HepG2 (cell line): ENCODE results near the gene GPBAR1. TPM values are rescaled to one million over a fixed set of nuclear protein-coding genes. Genes with fewer than 3 reads are reported as not detected.

Experiments used
- ATAC-seq: fragments of 200-7000 bp; cut with Tn5 transposase; 3 replicates; pipeline ENCODE4 v1.9.1; 2020; ENCODE audit warnings: mild to moderate bottlenecking, moderate library complexity
- BruUV-seq: library from RNA; stranded (reverse); fragments of 400-500 nt; replicated peaks from 2 replicates; lab custom pipeline; 2021; lab: Mats Ljungman, UMichigan
- CTCF ChIA-PET: fragments of 300-600 bp; formaldehyde crosslinking; extraction: SDS; loops from one replicate; lab custom pipeline; 2021; ENCODE audit warnings: low total read pairs, inconsistent platforms, low intra/inter-chr PET ratio; lab: Yijun Ruan, JAX
- POLR2A ChIA-PET: fragments of 350-600 bp; sonication (Branson Sonifier 250); formaldehyde crosslinking; loops from one replicate; lab custom pipeline; 2020; ENCODE audit warnings: antibody characterized with exemption, inconsistent platforms; lab: Yijun Ruan, JAX
- DNase-seq: peaks from one replicate; pipeline ENCODE4 v3.0.0-alpha.2; 2015; ENCODE audit warnings: low spot score
- FAIRE-seq: peaks from 3 replicates; lab custom pipeline; 2011; peaks lifted over from hg19 to GRCh38; lab: Jason Lieb, UNC
- H2AFZ ChIP-seq: one replicate; pipeline ENCODE4 v1.6.1; 2011; ENCODE audit warnings: low read length, inconsistent platforms
- H3K27ac ChIP-seq: fragments of 300-600 bp; 3 replicates; pipeline ENCODE4 v1.8.0; 2011; ENCODE audit warnings: mixed run types, mild to moderate bottlenecking, mixed read lengths, low read length, inconsistent platforms; ENCODE audit not compliant: insufficient read depth; ENCODE audit errors: extremely low read length
- H3K27me3 ChIP-seq, 2 experiments: fragments of 200-600 bp in 1 of 2; 2 replicates in 1 of 2; 3 replicates in 1 of 2; pipeline versions ENCODE4 v1.6.0 to v1.8.0; 2011; ENCODE audit warnings: low read length in 2 of 2, mild to moderate bottlenecking in 2 of 2, moderate library complexity in 2 of 2, inconsistent platforms in 1 of 2; ENCODE audit not compliant: insufficient read depth in 2 of 2, control insufficient read depth in 1 of 2
- H3K36me3 ChIP-seq, 2 experiments: fragments of 200-600 bp in 1 of 2; replicated peaks in 1 of 2; 2 replicates in 1 of 2; 3 replicates in 1 of 2; pipeline versions ENCODE4 v1.5.1 to v1.8.0; 2011; ENCODE audit warnings: low read length in 2 of 2, inconsistent platforms in 1 of 2; ENCODE audit not compliant: insufficient read depth in 2 of 2, control insufficient read depth in 1 of 2
- H3K4me1 ChIP-seq: 2 replicates; pipeline ENCODE4 v1.5.1; 2012; ENCODE audit warnings: low read length, inconsistent platforms; ENCODE audit not compliant: insufficient read depth
- H3K4me2 ChIP-seq: 2 replicates; pipeline ENCODE4 v1.6.0; 2011; ENCODE audit warnings: low read depth, low read length, inconsistent platforms
- H3K4me3 ChIP-seq, 3 experiments: fragments of 200-600 bp in 1 of 3; sonication (generic), shearing (Covaris generic) in 1 of 3; replicated peaks in 1 of 3; 2 replicates each; pipeline ENCODE4 v1.5.1; 2011 to 2016; ENCODE audit warnings: low read length in 3 of 3, inconsistent platforms in 2 of 3, low read depth in 2 of 3, mild to moderate bottlenecking in 2 of 3, control low read depth in 1 of 3, mixed read lengths in 1 of 3; ENCODE audit not compliant: insufficient read depth in 1 of 3
- H3K79me2 ChIP-seq: one replicate; pipeline ENCODE4 v1.6.1; 2011; ENCODE audit warnings: low read length, inconsistent platforms; ENCODE audit not compliant: insufficient read depth
- H3K9ac ChIP-seq: 2 replicates; pipeline ENCODE4 v1.6.0; 2011; ENCODE audit warnings: mild to moderate bottlenecking, low read depth, low read length, inconsistent platforms; ENCODE audit not compliant: insufficient read depth
- H3K9me3 ChIP-seq: 2 replicates; pipeline ENCODE4 v1.5.1; 2012; ENCODE audit warnings: mild to moderate bottlenecking, low read length
- H4K20me1 ChIP-seq: 2 replicates; pipeline ENCODE4 v1.6.0; 2011; ENCODE audit warnings: inconsistent platforms, mild to moderate bottlenecking, low read length, moderate library complexity; ENCODE audit not compliant: insufficient read depth
- AKAP8 ChIP-seq: sonication (generic); formaldehyde crosslinking; IDR thresholded peaks from 2 replicates; pipeline ENCODE4 v1.5.1; 2020; ENCODE audit warnings: mild to moderate bottlenecking, missing genetic modification reagents
- ISL2 ChIP-seq: sonication (generic); formaldehyde crosslinking; IDR thresholded peaks from 2 replicates; pipeline ENCODE4 v1.5.0; 2020; ENCODE audit warnings: missing genetic modification reagents
- LCORL ChIP-seq, 2 experiments: fragments of 450-650 bp in 1 of 2; sonication (generic) in 1 of 2; formaldehyde crosslinking in 1 of 2; IDR thresholded peaks; 2 replicates each; pipeline versions ENCODE4 v1.5.0 to v1.6.1; 2017 to 2020; ENCODE audit warnings: antibody characterized with exemption in 1 of 2, missing genetic modification reagents in 1 of 2
- MED13 ChIP-seq: sonication (generic); formaldehyde crosslinking; IDR thresholded peaks from 2 replicates; pipeline ENCODE4 v1.5.0; 2020; ENCODE audit warnings: missing genetic modification reagents
- RAD21 ChIP-seq: fragments of 450-650 bp; formaldehyde crosslinking; IDR thresholded peaks from 2 replicates; pipeline ENCODE4 v1.5.0; 2020; ENCODE audit warnings: mild to moderate bottlenecking
- SALL1 ChIP-seq: sonication (generic); formaldehyde crosslinking; IDR thresholded peaks from 2 replicates; pipeline ENCODE4 v1.8.0; 2022; ENCODE audit warnings: mild to moderate bottlenecking, missing genetic modification reagents
- SOX6 ChIP-seq, 2 experiments: fragments of 450-650 bp in 1 of 2; sonication (generic) in 1 of 2; formaldehyde crosslinking in 1 of 2; IDR thresholded peaks; 2 replicates each; pipeline versions ENCODE4 v1.4.0 to v1.6.1; 2017 to 2020; ENCODE audit warnings: antibody characterized with exemption in 1 of 2, mild to moderate bottlenecking in 1 of 2, missing genetic modification reagents in 1 of 2
- ZBTB10 ChIP-seq: sonication (generic); formaldehyde crosslinking; IDR thresholded peaks from 2 replicates; pipeline ENCODE4 v1.4.0; 2020; ENCODE audit warnings: missing genetic modification reagents, borderline replicate concordance
- ZNF207 ChIP-seq: fragments of 450-650 bp; IDR thresholded peaks from 2 replicates; pipeline ENCODE4 v1.6.1; 2016; ENCODE audit warnings: antibody characterized with exemption, borderline replicate concordance
- WGBS: methylation state at CpG from one replicate; pipeline ENCODE4 v1.1.6; 2017; ENCODE audit warnings: low lambda C conversion rate; 5-methylcytosine and 5-hydroxymethylcytosine counted together
- in situ Hi-C: cut with HindIII; loops from 2 replicates; pipeline ENCODE4 v1.10.0; 2017; ENCODE audit warnings: low pct_unique_long_range_greater_than_20kb; ENCODE audit not compliant: extremely low pct_ligation_motif_present
- intact Hi-C: fragments of 100-400 bp; cut with micrococcal nuclease; formaldehyde crosslinking; loops from one replicate; pipeline ENCODE4 v1.10.0; 2022; ENCODE audit not compliant: unreplicated experiment
- polyA plus RNA-seq, 8 experiments: library from polyadenylated mRNA; depleted of rRNA in 3 of 8; stranded (reverse) in 7 of 8; unstranded in 1 of 8; fragments of >200 nt; fragmentation: Illumina TruSeq in 4 of 8; extraction: Trizol in 4 of 8; gene quantifications; 2 replicates each; pipeline versions ENCODE4 v1.2.1 to v1.2.3, GENCODE V29; 2011 to 2016; ENCODE audit warnings: low read depth in 4 of 8, missing spikeins in 1 of 8, mixed read lengths in 1 of 8; ENCODE audit not compliant: insufficient read depth in 1 of 8
- total RNA-seq, 5 experiments: library from RNA; depleted of rRNA; stranded (reverse); fragments of >200 nt; fragmentation: Illumina TruSeq; extraction: Trizol; gene quantifications; 2 replicates each; pipeline ENCODE4 v1.2.3, GENCODE V29; 2016; ENCODE audit warnings: low read depth in 1 of 5
- TF ChIP-seq, protein P1 (sequence below): sonication (generic); formaldehyde crosslinking; IDR thresholded peaks from 2 replicates; pipeline ENCODE4 v1.5.0; 2020; ENCODE audit warnings: missing genetic modification reagents
- TF ChIP-seq, protein P2 (sequence below): sonication (generic); formaldehyde crosslinking; IDR thresholded peaks from 2 replicates; pipeline ENCODE4 v1.5.0; 2020; ENCODE audit warnings: missing genetic modification reagents, mild to moderate bottlenecking, borderline replicate concordance
- TF ChIP-seq, protein P3 (sequence below): IDR thresholded peaks from 2 replicates; pipeline ENCODE4 v1.6.1; 2016; ENCODE audit warnings: low read depth, borderline replicate concordance
- TF ChIP-seq, protein P4 (sequence below): sonication (generic); formaldehyde crosslinking; conservative IDR thresholded peaks from 2 replicates; pipeline ENCODE4 v1.4.0; 2020; ENCODE audit warnings: missing genetic modification reagents

GPBAR1 gene
- total and polyA plus RNA-seq, 2 of the 13 experiments (the other 11 are each of a cell fraction or from before 2014, with no cell fraction given): 0.05 to 0.09 TPM

GRCh38 chr2:218289639-218290315, 29.0 kb downstream of the GPBAR1 start:
- Histone ChIP-seq H3K27me3 (no peaks in the 10 kb centered on the region; a peak in 1 of 5 replicates), H3K9me3 (no peaks in the 10 kb centered on the region), H3K79me2 (peaks cover 70% of the 10 kb centered on the region), H3K9ac (peak overlapping the region; percentile 95), H3K4me3 (peak overlapping the region; percentile 83 to 99 (median 95)), H3K4me2 (peak overlapping the region; percentile 93), H3K4me1 (peaks cover 88% of the 10 kb centered on the region), H3K36me3 (peaks cover 1 to 4% of the 10 kb centered on the region in 2 experiments; a peak in 3 of 5 replicates), H2AFZ (no peak overlapping the region), H4K20me1 (peaks cover 38% of the 10 kb centered on the region), H3K27ac (peak overlapping the region; percentile 88)
- ATAC-seq: peak; percentile 11
- ChIA-PET POLR2A (interaction anchor here (0.6 to 5.3 kb wide), 10 partner anchors 13 to 144 kb away, joined by 3 to 110 read pairs (median 5); partner anchors contain the start of genes AAMP, CATIP, CTDSP1 and PNKD), CTCF (interaction anchor here (2.2 kb wide), 1 partner anchor 17 kb away, joined by 5 read pairs; no protein-coding TSS in a partner anchor)
- FAIRE-seq: no peak
- intact Hi-C loops: loop anchor here (5.0 to 10.0 kb wide), 2 partner anchors 178 to 275 kb away; partner anchors contain the start of genes CNOT9 and USP37
- DNase-seq: peak; percentile 63
- 6% methylated on average over 6 of the region's 6 CpGs for WGBS
- BruUV-seq: no TSS peak
- in situ Hi-C loops: loop anchor here (5.0 kb wide), 1 partner anchor 108 kb away; the partner anchor contains the start of gene CTDSP1
- TF ChIP-seq LCORL (IDR thresholded peaks at IDR 0.05) (no peak), LCORL (CRISPR knock-in tag; IDR thresholded peaks at IDR 0.05) (peak; percentile 70), AKAP8 (0 out of 2 replicates have a peak, but pooled peaks have one; percentile 74), SALL1 (CRISPR knock-in tag) (peak; percentile 53), ZNF207 (no peak), ZBTB10 (CRISPR knock-in tag) (peak; percentile 33; the same call in 1 of the 2 replicates), MED13 (CRISPR knock-in tag) (0 out of 2 replicates have a peak, but pooled peaks have one; percentile 28), RAD21 (CRISPR knock-in tag) (no peak), SOX6 (IDR thresholded peaks at IDR 0.05) (no peak), SOX6 (CRISPR knock-in tag; IDR thresholded peaks at IDR 0.05) (peak; percentile 38; the same call in 1 of the 2 replicates), ISL2 (CRISPR knock-in tag) (0 out of 2 replicates have a peak, but pooled peaks have one; percentile 56)
- TF ChIP-seq, protein P1, sequence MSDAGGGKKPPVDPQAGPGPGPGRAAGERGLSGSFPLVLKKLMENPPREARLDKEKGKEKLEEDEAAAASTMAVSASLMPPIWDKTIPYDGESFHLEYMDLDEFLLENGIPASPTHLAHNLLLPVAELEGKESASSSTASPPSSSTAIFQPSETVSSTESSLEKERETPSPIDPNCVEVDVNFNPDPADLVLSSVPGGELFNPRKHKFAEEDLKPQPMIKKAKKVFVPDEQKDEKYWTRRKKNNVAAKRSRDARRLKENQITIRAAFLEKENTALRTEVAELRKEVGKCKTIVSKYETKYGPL (CRISPR knock-in tag): no peak
- TF ChIP-seq, protein P2, sequence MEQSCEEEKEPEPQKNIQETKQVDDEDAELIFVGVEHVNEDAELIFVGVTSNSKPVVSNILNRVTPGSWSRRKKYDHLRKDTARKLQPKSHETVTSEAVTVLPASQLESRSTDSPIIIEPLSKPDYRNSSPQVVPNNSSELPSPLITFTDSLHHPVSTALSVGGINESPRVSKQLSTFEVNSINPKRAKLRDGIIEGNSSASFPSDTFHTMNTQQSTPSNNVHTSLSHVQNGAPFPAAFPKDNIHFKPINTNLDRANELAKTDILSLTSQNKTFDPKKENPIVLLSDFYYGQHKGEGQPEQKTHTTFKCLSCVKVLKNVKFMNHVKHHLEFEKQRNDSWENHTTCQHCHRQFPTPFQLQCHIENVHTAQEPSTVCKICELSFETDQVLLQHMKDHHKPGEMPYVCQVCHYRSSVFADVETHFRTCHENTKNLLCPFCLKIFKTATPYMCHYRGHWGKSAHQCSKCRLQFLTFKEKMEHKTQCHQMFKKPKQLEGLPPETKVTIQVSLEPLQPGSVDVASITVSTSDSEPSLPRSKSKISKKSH (CRISPR knock-in tag): no peak
- TF ChIP-seq, protein P3, sequence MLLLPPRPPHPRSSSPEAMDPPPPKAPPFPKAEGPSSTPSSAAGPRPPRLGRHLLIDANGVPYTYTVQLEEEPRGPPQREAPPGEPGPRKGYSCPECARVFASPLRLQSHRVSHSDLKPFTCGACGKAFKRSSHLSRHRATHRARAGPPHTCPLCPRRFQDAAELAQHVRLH (CRISPR knock-in tag): no peak
- TF ChIP-seq, protein P4, sequence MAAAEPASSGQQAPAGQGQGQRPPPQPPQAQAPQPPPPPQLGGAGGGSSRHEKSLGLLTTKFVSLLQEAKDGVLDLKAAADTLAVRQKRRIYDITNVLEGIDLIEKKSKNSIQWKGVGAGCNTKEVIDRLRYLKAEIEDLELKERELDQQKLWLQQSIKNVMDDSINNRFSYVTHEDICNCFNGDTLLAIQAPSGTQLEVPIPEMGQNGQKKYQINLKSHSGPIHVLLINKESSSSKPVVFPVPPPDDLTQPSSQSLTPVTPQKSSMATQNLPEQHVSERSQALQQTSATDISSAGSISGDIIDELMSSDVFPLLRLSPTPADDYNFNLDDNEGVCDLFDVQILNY (CRISPR knock-in tag): no peak
